K562 (cell line): ENCODE measurements around the gene BTBD17.

Source experiments
- BCL6 ChIP-seq: fragments of 250-450 bp; sonication (Bioruptor Pico); IDR thresholded peaks from 2 replicates; pipeline ENCODE4 v1.4.0; 2020
- CTCF ChIP-seq, 3 experiments: IDR thresholded peaks in 2 of 3; conservative IDR thresholded peaks in 1 of 3; 2 replicates each; pipeline ENCODE4 v1.5.1; 2011 to 2012; ENCODE audit warnings: low read length in 3 of 3, mild to moderate bottlenecking in 3 of 3, control low read depth in 2 of 3, improper control_type of control experiment in 1 of 3, inconsistent platforms in 1 of 3, low read depth in 1 of 3, mixed read lengths in 1 of 3, moderate library complexity in 1 of 3; ENCODE audit not compliant: insufficient read depth in 2 of 3
- EGR1 ChIP-seq: fragments of 450-650 bp; conservative IDR thresholded peaks from 2 replicates; pipeline ENCODE4 v1.6.1; 2017; ENCODE audit warnings: mild to moderate bottlenecking
- ELF4 ChIP-seq: fragments of 450-650 bp; formaldehyde crosslinking; IDR thresholded peaks from 2 replicates; pipeline ENCODE4 v1.4.0; 2022; ENCODE audit warnings: missing genetic modification characterization
- PHF20 ChIP-seq: fragments of 450-650 bp; IDR thresholded peaks from 2 replicates; pipeline ENCODE4 v1.6.1; 2018; ENCODE audit not compliant: partially characterized antibody
- POLR2AphosphoS5 ChIP-seq: IDR thresholded peaks from 2 replicates; pipeline ENCODE4 v1.6.1; 2011; ENCODE audit warnings: mild to moderate bottlenecking, low read depth, low read length, moderate library complexity; ENCODE audit not compliant: control insufficient read depth, insufficient read depth
- POLR2B ChIP-seq: fragments of 450-650 bp; IDR thresholded peaks from 2 replicates; pipeline ENCODE4 v1.6.1; 2018; ENCODE audit warnings: low read depth; ENCODE audit not compliant: partially characterized antibody
- TAF7 ChIP-seq: fragments of 450-650 bp; IDR thresholded peaks from 2 replicates; pipeline ENCODE4 v1.6.1; 2016; ENCODE audit warnings: missing genetic modification characterization, missing compliant biosample characterization
- XRCC4 ChIP-seq: IDR thresholded peaks from one replicate; pipeline ENCODE4 v1.6.1; 2011; ENCODE audit not compliant: insufficient read depth, insufficient read length; ENCODE audit errors: extremely low read depth
- ZBTB1 ChIP-seq: sonication (generic); formaldehyde crosslinking; IDR thresholded peaks from 2 replicates; pipeline ENCODE4 v1.8.1; 2023; ENCODE audit warnings: missing genetic modification reagents, low read depth, mild to moderate bottlenecking, borderline replicate concordance
- ZBTB26 ChIP-seq: fragments of 450-650 bp; formaldehyde crosslinking; IDR thresholded peaks from 2 replicates; pipeline ENCODE4 v1.4.0; 2022; ENCODE audit warnings: missing genetic modification characterization
- ZBTB7A ChIP-seq: IDR thresholded peaks from 2 replicates; pipeline ENCODE4 v1.6.1; 2011; ENCODE audit warnings: low read depth, mild to moderate bottlenecking, low read length, moderate library complexity, borderline replicate concordance; ENCODE audit not compliant: control insufficient read depth
- ZNF449 ChIP-seq: fragments of 250-450 bp; sonication (Bioruptor Pico); IDR thresholded peaks from 2 replicates; pipeline ENCODE4 v1.8.0; 2022; ENCODE audit warnings: moderate library complexity, mild to moderate bottlenecking, inconsistent platforms

- no peak for TF ChIP-seq PHF20
- no peak for TF ChIP-seq XRCC4
- TF ChIP-seq BCL6 (CRISPR knock-in tag): no peak
- TF ChIP-seq ELF4 (CRISPR knock-in tag): no peak
- no peak for TF ChIP-seq EGR1
- no peak for TF ChIP-seq CTCF (IDR thresholded peaks at IDR 0.05 in 2 of 3, conservative IDR thresholded peaks at IDR 0.05 in 1 of 3; ENCODE audit: insufficient read depth in 2 of 3, low read depth in 1 of 3, low read length in 3 of 3)
- no peak for TF ChIP-seq POLR2B
- no peak for TF ChIP-seq ZBTB1 (CRISPR knock-in tag)
- TF ChIP-seq ZBTB26 (CRISPR knock-in tag): no peak
- TF ChIP-seq ZBTB7A: no peak
- no peak for TF ChIP-seq POLR2AphosphoS5
- no peak for TF ChIP-seq TAF7 (tag)
- no peak for TF ChIP-seq ZNF449 (CRISPR knock-in tag)
Measured at GRCh38 chr17:74372426-74372825, 10.8 kb upstream of the BTBD17 start.
